ENCODE measurements around the gene MORN3. TPM values are rescaled to one million over a fixed set of nuclear protein-coding genes. Genes with fewer than 3 reads are reported as not detected.
"Not testable (repeated sequence)": the region's sequence is repeated elsewhere in the genome, so short reads cannot be mapped to it uniquely, and the experiment has no call there.

The MORN3 gene
- total RNA-seq, 1 donor from 2014 or later = 0.79 TPM

DNA sequence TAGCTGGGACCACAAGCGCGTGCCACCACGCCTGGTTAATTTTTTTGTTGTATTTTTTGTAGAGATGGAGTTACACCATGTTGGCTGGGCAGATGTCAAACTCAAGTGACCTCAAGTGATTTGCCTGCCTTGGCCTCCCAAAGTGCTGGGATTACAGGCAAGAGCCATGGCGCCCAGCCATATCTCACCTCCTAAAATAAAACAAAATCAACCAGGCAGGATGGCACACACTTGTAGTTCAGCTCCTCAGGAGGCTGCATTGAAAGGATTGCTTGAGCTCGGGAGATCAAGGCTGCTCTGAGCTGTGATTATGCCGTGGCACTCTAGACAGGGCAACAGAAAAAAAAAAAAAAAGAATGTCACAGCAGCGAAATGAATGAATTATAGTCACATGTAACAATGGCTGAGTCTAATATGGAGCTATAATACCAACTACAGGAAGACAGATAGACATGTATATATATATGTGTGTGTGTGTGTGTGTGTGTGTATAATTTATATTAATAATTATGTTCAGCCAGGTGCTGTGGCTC lies 23.8 kb upstream of the MORN3 start:
- no peak for FAIRE-seq
- TF ChIP-seq, protein P1, sequence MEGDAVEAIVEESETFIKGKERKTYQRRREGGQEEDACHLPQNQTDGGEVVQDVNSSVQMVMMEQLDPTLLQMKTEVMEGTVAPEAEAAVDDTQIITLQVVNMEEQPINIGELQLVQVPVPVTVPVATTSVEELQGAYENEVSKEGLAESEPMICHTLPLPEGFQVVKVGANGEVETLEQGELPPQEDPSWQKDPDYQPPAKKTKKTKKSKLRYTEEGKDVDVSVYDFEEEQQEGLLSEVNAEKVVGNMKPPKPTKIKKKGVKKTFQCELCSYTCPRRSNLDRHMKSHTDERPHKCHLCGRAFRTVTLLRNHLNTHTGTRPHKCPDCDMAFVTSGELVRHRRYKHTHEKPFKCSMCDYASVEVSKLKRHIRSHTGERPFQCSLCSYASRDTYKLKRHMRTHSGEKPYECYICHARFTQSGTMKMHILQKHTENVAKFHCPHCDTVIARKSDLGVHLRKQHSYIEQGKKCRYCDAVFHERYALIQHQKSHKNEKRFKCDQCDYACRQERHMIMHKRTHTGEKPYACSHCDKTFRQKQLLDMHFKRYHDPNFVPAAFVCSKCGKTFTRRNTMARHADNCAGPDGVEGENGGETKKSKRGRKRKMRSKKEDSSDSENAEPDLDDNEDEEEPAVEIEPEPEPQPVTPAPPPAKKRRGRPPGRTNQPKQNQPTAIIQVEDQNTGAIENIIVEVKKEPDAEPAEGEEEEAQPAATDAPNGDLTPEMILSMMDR (IDR thresholded peaks at IDR 0.05; ENCODE audit: insufficient read depth, low read length, severe bottlenecking) = no peak
- Histone ChIP-seq H3K36me3 (ENCODE audit: control insufficient read depth, insufficient read depth, low read length) (no peaks in the 10 kb centered on the region), H3K27me3 (ENCODE audit: control insufficient read depth, insufficient read depth, low read length) (no peaks in the 10 kb centered on the region), H3K4me3 (ENCODE audit: low read depth, low read length) (no peak overlapping the region)
- no peak for DNase-seq (ENCODE audit: low read depth)

DNA sequence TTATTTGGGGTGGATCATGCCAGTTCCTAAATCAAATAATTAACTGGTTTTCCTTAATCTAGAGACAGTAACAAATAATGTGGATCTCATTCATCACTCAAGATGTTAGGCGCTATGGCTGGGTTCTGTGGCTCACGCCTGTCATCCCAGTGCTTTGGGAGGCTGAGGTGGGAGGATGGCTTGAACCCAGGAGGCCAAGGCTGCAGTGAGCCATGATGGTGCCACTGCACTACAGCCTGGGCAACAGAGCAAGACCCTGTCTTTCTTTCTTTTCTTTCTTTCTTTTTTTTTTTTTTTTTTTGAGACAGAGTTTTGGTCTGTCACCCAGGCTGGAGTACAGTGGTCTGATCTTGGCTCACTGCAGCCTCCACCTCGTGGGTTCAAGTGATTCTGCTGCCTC lies 23.3 kb upstream of the MORN3 start:
- H3K36me3 ChIP-seq (ENCODE audit: control insufficient read depth, insufficient read depth, low read length); DNase-seq (ENCODE audit: low read depth); FAIRE-seq; H3K27me3 ChIP-seq (ENCODE audit: control insufficient read depth, insufficient read depth, low read length); H3K4me3 ChIP-seq (ENCODE audit: low read depth, low read length): not testable (repeated sequence)

DNA sequence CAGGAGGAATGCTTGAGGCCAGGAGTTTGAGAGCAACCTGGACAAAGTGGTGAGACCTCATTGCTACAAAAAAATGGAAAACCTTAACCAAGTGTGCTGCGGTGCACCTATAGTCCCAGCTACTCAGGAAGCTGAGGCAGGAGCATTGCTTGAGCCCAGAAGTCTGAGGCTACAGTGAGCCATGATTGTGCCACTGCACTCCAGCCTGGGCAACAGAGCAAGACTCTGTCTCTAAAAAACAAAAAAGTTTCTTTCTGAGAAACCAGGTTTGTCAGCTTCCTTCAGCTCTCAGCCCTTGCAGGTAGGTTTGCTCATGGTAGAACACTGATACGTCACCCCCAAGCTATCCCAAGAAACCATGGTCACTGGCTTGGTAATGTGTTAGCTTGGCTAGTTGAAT lies 20.0 kb upstream of the MORN3 start:
- TF ChIP-seq, protein P1 (IDR thresholded peaks at IDR 0.05; ENCODE audit: insufficient read depth, low read length, severe bottlenecking) = no peak
- Histone ChIP-seq H3K27me3 (ENCODE audit: control insufficient read depth, insufficient read depth, low read length) (no peaks in the 10 kb centered on the region), H3K4me3 (ENCODE audit: low read depth, low read length) (no peak overlapping the region), H3K36me3 (ENCODE audit: control insufficient read depth, insufficient read depth, low read length) (no peaks in the 10 kb centered on the region)
- DNase-seq (ENCODE audit: low read depth) (no peak), FAIRE-seq (no peak)

DNA sequence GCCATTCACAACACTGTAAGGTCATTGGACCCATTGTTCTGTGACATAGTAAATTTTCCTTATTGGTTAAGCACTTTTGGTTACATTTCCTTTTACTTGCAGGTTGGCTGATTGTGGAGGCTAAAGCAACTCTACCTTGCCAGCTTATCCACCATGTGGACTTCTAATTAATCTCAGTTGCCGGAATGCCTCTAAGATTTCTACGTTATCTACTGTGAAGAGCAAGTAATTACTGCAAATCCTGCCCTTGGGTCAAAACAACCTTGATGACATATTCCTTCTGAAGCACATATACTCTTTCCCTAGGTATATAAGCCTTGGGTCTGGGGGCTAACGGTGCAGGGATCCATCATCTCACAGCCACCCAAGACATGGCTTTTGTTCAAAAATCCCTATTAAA lies 19.5 kb upstream of the MORN3 start:
- DNase-seq (ENCODE audit: low read depth) (no peak), FAIRE-seq (no peak)
- TF ChIP-seq, protein P1 (IDR thresholded peaks at IDR 0.05; ENCODE audit: insufficient read depth, low read length, severe bottlenecking) = no peak
- H3K36me3 ChIP-seq (ENCODE audit: control insufficient read depth, insufficient read depth, low read length) = no peaks in the 10 kb centered on the region
- no peak overlapping the region for H3K4me3 ChIP-seq (ENCODE audit: low read depth, low read length)
- H3K27me3 ChIP-seq (ENCODE audit: control insufficient read depth, insufficient read depth, low read length) = no peaks in the 10 kb centered on the region

DNA sequence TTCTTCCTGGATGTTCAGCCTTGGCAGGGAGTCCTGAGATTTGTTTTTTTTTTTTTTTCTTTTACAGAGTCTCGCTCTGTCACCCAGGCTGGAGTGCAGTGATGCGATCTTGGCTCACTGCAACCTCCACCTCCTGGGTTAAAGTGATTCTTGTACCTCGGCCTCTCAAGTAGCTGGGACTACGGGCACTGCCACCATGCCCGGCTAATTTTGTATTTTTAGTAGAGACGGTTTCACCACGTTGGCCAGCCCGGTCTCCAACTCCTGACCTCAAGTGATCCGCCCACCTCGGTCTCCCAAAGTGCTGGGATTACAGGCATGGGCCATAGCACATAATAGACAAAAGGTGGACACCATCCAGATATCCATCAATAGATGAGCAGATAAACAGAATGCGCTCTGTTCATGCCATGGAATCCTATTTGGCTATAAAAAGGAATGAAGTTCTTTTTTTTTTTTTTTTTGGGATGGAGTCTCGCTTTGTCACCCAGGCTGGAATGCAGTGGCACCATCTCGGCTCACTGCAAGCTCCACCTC lies 10.3 kb upstream of the MORN3 start:
- not testable (repeated sequence) for H3K27me3 ChIP-seq (ENCODE audit: control insufficient read depth, insufficient read depth, low read length); FAIRE-seq; DNase-seq (ENCODE audit: low read depth); H3K36me3 ChIP-seq (ENCODE audit: control insufficient read depth, insufficient read depth, low read length); H3K4me3 ChIP-seq (ENCODE audit: low read depth, low read length)

DNA sequence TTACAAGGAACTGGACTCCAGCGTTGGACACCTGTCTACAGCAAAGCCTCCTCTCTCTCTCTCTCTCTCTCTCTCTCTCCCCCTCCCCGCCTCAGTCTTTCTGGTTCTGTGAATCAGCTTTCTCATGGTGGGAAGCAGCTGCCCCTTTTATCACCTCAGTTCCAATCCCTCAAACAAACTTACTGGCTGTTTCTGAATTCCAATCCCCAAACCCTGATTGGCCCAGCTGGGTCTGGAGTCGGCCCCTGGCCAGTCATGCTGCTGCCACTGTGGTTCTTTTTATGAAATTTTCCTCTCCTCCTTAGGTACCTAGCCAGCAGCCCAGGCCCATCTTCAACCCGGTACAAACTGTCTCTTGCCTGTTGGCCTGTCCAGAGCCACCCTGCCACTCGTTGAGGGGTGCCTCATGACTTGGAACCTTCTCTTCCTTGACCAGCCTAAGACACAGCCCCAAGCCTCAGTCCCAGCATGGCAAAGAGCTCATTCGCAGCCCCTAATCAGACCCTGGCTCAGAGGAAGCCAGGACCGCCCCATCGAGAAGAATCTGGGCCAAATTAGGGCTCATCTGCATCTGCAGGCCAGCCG lies 9.4 kb upstream of the MORN3 start:
- FAIRE-seq = no peak

More for the DNA sequence above, 9.4 kb upstream of the MORN3 start:
- Histone ChIP-seq H3K27me3 (ENCODE audit: control insufficient read depth, insufficient read depth, low read length) (no peaks in the 10 kb centered on the region), H3K36me3 (ENCODE audit: control insufficient read depth, insufficient read depth, low read length) (no peaks in the 10 kb centered on the region), H3K4me3 (ENCODE audit: low read depth, low read length) (no peak overlapping the region)
- TF ChIP-seq, protein P1 (IDR thresholded peaks at IDR 0.05; ENCODE audit: insufficient read depth, low read length, severe bottlenecking) = no peak
- DNase-seq (ENCODE audit: low read depth) = no peak

All from bronchial epithelial cell (primary cell).